ENCODE results near the gene NKX3-2.

GRCh38 chr4:13570916-13571315, 26.6 kb upstream of the NKX3-2 start:
- TF ChIP-seq POLR2A (IDR thresholded peaks at IDR 0.05; ENCODE audit: low read depth, low read length) (no peak), TAF1 (IDR thresholded peaks at IDR 0.05; ENCODE audit: borderline replicate concordance, low read depth, low read length) (no peak), POLR2AphosphoS5 (IDR thresholded peaks at IDR 0.05; ENCODE audit: low read depth, low read length) (no peak)

Measured in GM12892 (cell line).